Smooth muscle cell of the brain vasculature (primary cell): ENCODE data around the gene IKZF1.
"Not testable (repeated sequence)": the region's sequence is repeated elsewhere in the genome, so short reads cannot be mapped to it uniquely, and the experiment has no call there.

Experiments
- DNase-seq: peaks from one replicate; pipeline ENCODE4 v3.0.0-alpha.2; 2012; ENCODE audit warnings: low read depth, low spot score

Gene IKZF1

DNA sequence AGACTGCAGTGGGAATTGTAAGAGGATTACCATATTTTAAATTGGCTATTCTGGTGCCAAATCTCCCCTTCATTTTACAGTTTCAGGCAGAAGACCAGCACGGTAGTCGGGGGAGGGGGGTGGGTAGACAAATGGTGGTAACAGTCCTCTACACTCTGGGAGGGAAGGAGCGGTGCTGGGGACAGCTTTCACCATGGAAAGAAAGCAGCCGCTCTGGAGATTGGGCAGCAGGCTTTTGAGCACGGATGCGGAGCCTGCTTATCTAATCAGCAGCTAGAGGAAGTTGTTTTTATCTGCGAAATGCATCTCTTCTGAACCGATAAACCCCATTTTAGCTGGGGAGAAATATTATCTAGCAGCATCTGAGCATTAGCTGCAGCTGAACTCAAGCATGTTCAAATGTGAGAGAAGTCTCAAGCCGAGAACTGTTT lies 28.7 kb downstream of the IKZF1 start:
- no peak for DNase-seq

- DNase-seq, result no peak
Measured at GRCh38 chr7:50334341-50334994, 30.0 kb downstream of the IKZF1 start.

DNA sequence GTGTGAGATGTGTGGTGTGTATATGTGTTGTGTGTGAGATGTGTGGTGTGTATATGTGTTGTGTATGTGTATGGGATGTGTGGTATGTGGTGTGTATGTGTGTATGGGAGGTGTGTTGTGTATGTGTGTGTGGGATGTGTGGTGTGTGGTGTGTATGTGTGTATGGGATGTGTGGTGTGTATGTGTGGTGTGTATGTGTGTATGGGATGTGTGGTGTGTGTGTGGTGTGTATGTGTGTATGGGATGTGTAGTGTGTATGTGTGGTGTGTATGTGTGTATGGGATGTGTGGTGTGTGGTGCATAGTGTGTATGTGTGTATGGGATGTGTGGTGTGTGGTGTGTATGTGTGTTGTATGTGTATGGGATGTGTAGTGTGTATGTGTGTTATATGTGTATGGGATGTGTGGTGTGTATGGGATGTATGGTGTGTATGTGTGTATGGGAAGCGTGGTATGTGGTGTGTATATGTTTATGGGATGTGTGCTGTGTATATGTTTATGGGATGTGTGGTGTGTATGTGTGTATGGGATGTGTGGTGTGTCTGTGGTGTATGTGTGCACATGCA lies 30.8 kb downstream of the IKZF1 start:
- DNase-seq, result no peak

DNA sequence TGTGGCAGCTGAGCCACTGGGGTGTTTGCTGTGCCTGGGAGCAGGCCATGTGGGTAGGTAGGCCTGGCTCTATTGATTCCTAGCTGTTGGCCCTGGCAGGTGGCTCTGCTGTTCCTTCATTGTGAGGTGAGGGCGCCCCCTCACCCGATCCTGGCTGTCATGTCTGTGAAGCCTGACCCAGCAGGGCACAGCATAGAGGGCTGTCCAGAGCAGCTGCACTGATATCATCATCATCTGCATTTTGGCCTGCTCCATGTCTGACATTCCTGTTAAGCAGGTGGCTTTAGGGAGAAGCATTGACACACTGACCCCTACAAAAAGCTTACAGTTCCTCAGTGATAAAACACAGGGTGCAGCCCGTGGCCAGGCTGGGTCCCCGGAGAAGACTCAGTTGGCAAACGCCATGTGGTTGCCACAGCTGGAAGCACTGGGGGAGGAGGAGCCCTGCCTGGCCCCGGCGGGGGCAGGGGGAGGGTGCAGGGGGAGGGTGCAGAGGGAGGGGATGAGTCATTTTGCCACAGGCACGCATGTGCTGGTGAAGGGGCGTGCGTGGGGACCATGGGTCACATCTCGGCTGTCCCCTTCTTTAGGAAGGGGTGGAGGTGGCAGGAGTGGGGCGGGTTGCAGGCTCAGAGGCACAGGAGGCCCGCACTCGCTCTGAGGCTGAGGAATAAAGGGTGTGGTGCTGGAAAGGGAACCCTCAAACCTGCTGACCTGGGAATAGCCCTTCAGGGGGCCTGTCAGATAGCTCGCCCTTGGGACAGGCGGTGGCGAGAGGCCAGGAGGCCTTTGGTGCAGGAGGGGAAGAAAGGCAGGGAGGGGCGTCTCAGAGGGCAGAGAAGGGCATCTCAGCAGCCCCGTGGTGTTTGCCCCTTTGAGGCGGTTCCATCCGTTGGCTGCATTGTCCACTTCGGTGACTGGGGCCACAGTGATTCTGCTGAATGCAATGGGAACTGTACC lies 31.6 kb downstream of the IKZF1 start:
- DNase-seq, result no peak

DNA sequence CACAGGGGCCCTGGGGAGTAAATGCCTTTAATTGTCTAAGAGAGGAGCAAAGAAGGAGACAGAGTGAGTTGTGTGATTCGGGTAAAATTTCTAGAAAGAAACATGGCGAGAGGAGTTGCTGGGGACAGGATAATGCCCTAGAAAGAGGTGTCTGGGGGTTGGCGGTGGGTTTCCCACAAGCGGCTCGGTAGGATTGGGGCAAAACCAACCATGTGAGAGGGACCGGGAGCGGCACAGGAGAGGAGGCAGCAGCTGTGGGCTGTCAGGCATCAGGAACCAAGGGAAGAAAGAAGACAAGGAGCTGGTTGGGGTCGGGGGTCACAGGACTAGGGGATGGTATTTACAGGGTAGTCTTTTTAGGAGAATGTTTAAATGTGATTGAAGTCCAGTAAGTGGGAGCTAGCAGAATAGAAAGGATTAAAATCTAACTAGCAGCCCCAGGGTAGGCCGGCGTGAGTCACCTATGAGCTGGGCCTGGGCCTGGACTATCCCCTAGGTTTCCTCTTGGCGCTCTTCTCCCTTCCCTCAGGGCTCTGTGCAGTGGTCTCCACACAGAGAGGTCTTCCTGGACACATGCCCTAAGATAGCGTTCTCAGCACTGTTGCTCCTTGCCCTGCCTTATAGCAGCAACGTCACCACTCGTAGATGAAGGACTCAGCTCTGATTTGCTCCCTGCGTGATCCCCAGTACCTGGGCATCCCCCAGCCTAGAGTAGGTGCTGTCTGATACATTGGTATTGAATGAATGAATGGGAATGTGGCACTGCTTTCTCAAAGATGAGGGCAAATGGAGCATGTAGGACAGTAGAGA lies 32.6 kb downstream of the IKZF1 start:
- DNase-seq, result no peak

DNA sequence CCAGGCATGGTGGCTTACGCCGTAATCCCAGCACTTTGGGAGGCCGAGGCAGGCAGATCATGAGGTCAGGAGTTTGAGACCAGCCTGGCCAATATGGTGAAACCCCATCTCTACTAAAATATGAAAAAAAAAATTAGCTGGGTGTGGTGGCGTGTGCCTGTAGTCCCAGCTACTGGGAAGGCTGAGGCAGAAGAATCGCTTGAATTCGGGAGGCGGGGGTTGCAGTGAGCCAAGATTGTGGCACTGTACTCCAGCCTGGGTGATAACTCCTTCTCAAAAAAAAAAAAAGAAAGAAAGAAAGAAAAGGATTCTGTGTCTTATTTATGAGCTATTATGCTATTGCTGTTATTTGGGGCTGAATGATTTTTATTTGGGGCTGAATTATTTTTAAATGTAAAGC lies 35.0 kb downstream of the IKZF1 start:
- DNase-seq, result not testable (repeated sequence)

- no peak for DNase-seq
Measured at GRCh38 chr7:50339990-50340500, 35.5 kb downstream of the IKZF1 start.

- DNase-seq, result no peak
Measured at GRCh38 chr7:50341724-50342123, 37.2 kb downstream of the IKZF1 start.

GRCh38 chr7:50342616-50343114 lies 38.1 kb downstream of the IKZF1 start:
- DNase-seq, result peak; percentile 32

GRCh38 chr7:50346545-50347497 lies 42.3 kb downstream of the IKZF1 start:
- DNase-seq, result no peak

- no peak for DNase-seq
Measured at GRCh38 chr7:50347693-50348092, 43.2 kb downstream of the IKZF1 start.

DNA sequence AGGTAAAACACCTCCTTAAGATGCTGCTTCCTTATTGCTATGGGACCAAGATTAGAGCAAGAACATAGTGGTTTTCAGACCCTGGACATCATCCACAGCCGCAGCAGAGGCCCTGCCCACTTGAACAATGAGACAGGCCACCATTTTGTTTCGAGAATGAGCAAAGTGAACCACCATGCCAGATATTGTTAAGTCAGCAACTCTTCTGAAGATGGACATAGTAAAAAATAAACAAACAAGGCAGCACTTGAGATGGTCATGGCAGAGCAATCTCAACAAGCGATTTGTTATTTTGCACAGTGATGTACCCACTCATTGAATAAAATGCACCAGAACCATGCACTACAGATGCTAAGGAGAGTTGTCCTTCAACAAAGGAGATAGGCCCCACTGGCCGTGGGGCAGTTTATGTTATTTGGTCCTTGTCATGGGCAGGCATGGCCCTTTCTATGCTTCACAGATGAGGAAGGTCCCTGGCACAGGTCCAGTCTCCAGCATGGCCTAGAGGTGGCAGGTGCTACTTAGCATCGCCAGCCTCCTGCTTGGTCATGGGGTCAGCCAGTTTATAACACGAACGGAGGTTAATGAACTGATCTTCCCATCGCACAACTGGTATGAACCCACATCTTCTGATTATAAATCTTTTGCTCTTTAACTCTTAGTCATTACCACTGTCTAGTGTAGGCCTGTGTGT lies 44.1 kb downstream of the IKZF1 start:
- DNase-seq, result no peak

GRCh38 chr7:50349399-50349798 lies 44.9 kb downstream of the IKZF1 start:
- no peak for DNase-seq

- no peak for DNase-seq
Measured at GRCh38 chr7:50349963-50350944, 45.7 kb downstream of the IKZF1 start.

GRCh38 chr7:50351267-50351666 lies 46.8 kb downstream of the IKZF1 start:
- no peak for DNase-seq

GRCh38 chr7:50352282-50352681 lies 47.8 kb downstream of the IKZF1 start:
- no peak for DNase-seq

- DNase-seq, result no peak
Measured at GRCh38 chr7:50352751-50353150, 48.2 kb downstream of the IKZF1 start.

GRCh38 chr7:50353201-50353600 lies 48.7 kb downstream of the IKZF1 start:
- DNase-seq, result no peak
